HG03442 (cell line): ENCODE data around the gene PRKAR1A.

ENCODE experiments used
- ATAC-seq: cut with Tn5 transposase; IDR thresholded peaks from one replicate; pipeline ENCODE4 v1.9.1; 2021; ENCODE audit warnings: mild to moderate bottlenecking, moderate library complexity; ENCODE audit not compliant: unreplicated experiment

Gene PRKAR1A

GRCh38 chr17:68541816-68542215 lies 29.6 kb downstream of the PRKAR1A start:
- no peak for ATAC-seq

GRCh38 chr17:68542698-68543463 lies 30.7 kb downstream of the PRKAR1A start:
- ATAC-seq, result no peak

GRCh38 chr17:68544111-68544915 lies 32.1 kb downstream of the PRKAR1A start:
- ATAC-seq, result no peak

GRCh38 chr17:68556551-68556950 lies 44.3 kb downstream of the PRKAR1A start:
- no peak for ATAC-seq

- no peak for ATAC-seq
Measured at GRCh38 chr17:68559316-68559715, 47.1 kb downstream of the PRKAR1A start.

GRCh38 chr17:68560966-68561720 lies 48.9 kb downstream of the PRKAR1A start:
- ATAC-seq, result no peak

- no peak for ATAC-seq
Measured at GRCh38 chr17:68562736-68563135, 50.5 kb downstream of the PRKAR1A start.

DNA sequence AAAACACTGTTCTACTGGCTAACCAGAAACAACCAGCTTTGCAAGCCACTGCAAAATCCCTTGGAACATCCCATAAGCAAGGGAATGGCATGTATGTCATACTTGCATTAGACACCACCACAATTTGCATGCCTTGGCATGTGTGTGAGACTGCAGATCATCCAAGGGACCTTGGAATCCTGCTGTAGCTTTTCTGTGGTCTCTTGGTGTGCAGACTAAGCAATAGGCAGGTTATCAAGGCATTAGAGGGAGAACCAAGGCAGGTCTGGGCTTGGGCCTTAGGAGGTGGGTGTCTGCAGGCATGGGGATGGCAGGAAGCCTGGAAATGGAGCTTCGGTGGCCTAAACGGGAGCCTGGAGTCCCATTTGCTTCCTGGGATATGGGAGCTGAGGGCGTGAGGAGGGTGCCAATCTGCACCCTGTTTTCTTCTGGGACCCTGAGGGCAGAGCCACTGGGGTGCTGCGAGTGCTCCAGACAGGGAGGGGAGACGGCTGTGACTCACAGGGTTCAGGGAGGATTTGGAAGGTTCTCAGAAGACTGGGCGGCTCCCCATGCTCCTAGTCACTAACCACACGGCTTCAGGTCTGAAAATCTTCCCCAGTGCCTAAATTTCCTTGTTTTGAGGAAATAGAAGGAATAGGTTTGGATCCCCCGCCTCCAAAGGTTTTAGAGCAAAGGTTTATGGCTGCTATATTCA lies 52.3 kb downstream of the PRKAR1A start:
- no peak for ATAC-seq

DNA sequence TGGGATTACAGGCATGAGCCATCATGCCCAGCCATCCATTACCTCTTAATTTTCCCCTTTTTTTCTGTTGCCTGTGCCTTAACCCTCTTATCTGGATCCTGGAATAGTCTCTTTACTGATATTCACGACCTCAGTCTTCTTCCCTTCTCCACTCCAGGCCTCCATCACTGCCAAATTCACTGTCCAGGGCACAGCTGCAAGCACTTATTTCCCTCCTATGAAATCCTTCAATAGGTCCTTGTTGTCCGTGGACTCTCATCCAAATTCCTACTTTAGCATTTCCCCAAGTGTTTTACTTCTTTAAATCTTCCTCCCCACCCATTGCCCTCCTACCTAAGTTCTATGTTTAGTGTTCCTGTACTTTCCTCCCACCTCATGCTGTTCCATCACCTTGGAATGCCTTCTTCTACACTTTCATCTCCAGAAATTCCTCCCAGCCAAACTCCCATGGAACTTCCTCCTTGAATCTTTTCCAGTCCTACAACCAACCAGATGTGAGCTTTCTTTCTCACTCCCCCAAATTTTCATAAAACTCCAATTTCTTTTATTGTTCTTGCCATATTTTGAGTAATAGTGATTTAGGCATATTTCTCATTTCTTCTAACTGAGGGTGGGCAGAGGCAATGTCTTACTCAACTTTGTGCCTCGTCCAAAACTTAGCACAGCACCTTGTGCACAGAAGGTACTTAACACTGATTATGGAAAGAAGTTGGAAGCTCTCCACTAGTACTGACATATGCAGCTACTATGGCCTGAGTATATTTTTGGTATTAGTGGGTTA lies 53.6 kb downstream of the PRKAR1A start:
- ATAC-seq, result no peak

DNA sequence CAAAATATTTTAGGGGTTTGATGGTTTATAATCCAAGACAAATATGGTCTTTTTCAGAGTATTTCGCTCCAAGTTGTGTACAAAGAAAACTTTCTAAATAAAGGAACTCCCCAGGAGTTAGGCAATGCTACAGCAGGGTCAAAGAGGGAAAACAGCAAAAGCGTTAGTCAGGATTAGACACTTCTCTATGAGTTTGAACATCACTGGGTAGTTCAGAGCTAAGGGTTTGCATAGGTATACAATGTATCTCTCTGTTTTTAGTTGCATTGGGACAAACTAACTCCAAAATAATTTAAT lies 54.2 kb downstream of the PRKAR1A start:
- no peak for ATAC-seq

DNA sequence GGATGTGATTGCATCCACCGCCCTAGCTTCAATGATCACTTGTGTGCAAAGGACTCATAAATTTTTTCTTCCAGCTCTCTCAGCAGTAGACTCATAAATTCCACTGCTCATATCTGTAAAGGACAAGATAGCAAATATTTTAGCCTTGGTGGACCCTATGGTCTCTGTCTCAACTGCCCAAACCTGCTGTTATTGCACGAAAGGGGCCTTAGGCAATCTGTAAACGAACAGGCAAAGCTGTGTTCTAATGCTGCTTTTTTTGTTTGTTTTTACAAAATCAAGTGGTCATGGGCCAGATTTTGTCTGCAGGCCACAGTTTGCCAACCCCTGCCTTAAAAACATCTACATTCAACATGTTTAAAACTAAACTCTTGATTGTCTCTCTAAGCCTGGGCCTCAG lies 54.8 kb downstream of the PRKAR1A start:
- ATAC-seq, result no peak

DNA sequence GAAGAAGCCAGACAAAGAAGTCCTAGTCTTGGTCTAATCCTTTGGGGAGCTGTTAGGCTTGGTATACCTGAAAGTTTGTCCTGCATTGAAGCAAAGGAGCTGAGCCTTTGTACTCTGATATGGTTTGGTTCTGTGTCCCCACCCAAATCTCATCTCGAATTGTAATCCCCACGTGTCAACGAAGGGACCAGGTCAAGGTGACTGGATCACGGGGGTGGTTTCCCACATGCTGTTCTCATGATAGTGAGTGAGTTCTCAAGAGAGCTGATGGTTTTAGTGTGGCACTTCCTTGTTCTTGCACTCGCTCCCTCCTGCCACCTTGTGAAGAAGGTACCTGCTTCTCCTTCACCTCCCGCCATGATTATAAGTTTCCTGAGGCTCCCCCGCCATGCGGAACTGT lies 55.4 kb downstream of the PRKAR1A start:
- ATAC-seq, result no peak

GRCh38 chr17:68568581-68568980 lies 56.4 kb downstream of the PRKAR1A start:
- no peak for ATAC-seq

DNA sequence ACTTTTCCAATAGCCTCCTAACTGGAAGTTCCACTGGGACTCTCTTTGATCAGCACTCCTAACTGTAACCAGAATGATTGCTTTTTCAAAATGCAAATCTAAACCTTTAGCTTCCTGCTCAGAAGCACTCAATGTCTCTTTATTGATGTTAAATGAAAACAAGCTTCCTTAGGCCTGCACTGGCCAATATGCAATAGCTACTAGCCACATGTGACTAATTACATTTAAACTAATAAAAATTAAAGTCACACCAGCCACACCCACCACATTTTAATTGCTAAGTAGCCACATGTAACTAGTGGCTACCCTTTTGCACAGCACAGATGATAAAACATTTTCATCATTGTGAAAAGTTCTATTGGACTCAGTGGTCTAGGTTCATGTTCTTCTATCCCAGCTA lies 57.1 kb downstream of the PRKAR1A start:
- ATAC-seq, result no peak

- ATAC-seq, result no peak
Measured at GRCh38 chr17:68570526-68570925, 58.3 kb downstream of the PRKAR1A start.

GRCh38 chr17:68572138-68572842 lies 60.1 kb downstream of the PRKAR1A start:
- no peak for ATAC-seq

DNA sequence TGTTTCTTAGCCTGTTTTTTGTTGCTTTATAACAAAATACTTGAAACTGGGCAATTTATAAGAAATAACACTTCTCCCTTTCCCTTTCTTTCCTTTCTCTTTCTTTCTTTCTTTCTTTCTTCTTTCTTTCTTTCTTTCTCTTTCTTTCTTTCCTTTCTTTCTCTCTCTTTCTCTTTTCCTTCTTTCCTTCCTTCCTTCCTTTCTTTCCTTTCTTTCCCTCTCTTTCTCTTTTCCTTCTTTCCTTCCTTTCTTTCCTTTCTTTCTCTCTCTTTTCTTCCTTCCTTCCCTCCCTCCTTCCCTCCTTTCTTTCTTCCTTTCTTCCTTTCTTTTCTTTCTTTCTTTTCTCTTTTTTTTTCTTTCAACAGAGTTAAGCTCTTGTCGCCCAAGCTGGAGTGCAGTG lies 61.1 kb downstream of the PRKAR1A start:
- no peak for ATAC-seq

DNA sequence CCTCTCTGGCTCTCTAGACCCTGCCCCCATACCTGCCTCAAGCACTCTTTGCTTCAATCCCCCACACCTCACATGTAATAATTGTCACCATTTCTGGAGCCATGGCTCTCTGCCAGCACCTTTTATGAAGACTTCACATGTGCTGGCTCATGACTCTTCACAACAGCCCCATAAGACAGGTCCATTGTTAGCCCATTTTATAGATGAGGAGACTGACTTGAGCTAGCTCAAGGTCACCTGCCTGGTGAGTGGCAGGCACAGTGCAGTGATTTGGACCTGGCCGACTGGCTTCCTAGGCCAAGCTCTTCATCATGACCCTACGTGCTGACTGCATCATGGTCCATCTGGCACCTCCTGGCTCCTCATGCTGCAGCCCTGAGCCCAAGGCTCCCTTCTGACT lies 63.9 kb downstream of the PRKAR1A start:
- no peak for ATAC-seq

- no peak for ATAC-seq
Measured at GRCh38 chr17:68576811-68577496, 64.7 kb downstream of the PRKAR1A start.
